Right cardiac atrium (tissue), 5 donors: Measurements from ENCODE around the gene AOPEP. TPM values are rescaled to one million over a fixed set of nuclear protein-coding genes. Genes with fewer than 3 reads are reported as not detected.
A peak's percentile ranks its signal among the peaks of the same experiment; 100 is the strongest.

Experiments
- ATAC-seq, 2 donors: fragments of 200-7000 bp; cut with Tn5 transposase; one replicate each; pipeline versions ENCODE4 v1.8.0 to v1.9.1; 2020; ENCODE audit warnings: moderate library complexity in 2 of 2, mild to moderate bottlenecking in 1 of 2
- DNase-seq, 3 donors: peaks; one replicate each; pipeline ENCODE4 v3.0.0-alpha.2; 2020
- H3K27ac ChIP-seq: one replicate; pipeline ENCODE4 v1.5.1; 2013; ENCODE audit warnings: mild to moderate bottlenecking, low read length, control low read depth, moderate library complexity
- H3K27me3 ChIP-seq: one replicate; pipeline ENCODE4 v1.6.1; 2013; ENCODE audit not compliant: control insufficient read depth, insufficient read depth
- H3K4me1 ChIP-seq: one replicate; pipeline ENCODE4 v1.6.1; 2013; ENCODE audit warnings: low read length; ENCODE audit not compliant: control insufficient read depth, insufficient read depth
- H3K4me3 ChIP-seq: one replicate; pipeline ENCODE4 v1.5.1; 2013; ENCODE audit warnings: low read length, control low read depth
- H3K9me3 ChIP-seq: one replicate; pipeline ENCODE4 v1.6.1; 2013; ENCODE audit warnings: low read length; ENCODE audit not compliant: control insufficient read depth
- WGBS: extraction: QIAGEN DNeasy Blood & Tissue Kit; methylation state at CpG from one replicate; pipeline ENCODE4 v1.1.7; 2013; 5-methylcytosine and 5-hydroxymethylcytosine counted together
- intact Hi-C, 4 donors: fragments of 100-400 bp; cut with DNase I; formaldehyde crosslinking; loops; one replicate each; pipeline versions ENCODE4 v1.11.0 to v1.14.0; 2022 to 2023
- polyA plus RNA-seq: library from polyadenylated mRNA; stranded (reverse); fragments of 200-250 nt; gene quantifications from one replicate; pipeline ENCODE4 v1.2.3, GENCODE V29; 2013
- total RNA-seq, 4 donors: library from RNA; stranded (reverse); fragmentation: NEBNext Ultra II Directional; extraction: Animal tissue kit (Norgen Biotek cat#: 25700); gene quantifications; one replicate each; pipeline ENCODE4 v1.2.1, GENCODE V29; 2021
- donor health status: healthy with polysubstance abuse.
- donor health status: DM: no; HTN: yes; CAD: no.
- donor health status: DM: no; HTN: no; CAD: no.
- donor health status: DM: no; HTN: yes; CAD: no; lungs with severe emphysema.
- donor health status: DM: yes; HTN: yes; CAD: no.

AOPEP gene
- total and polyA plus RNA-seq, 5 donors: 124 to 170 (median 154) TPM

DNA sequence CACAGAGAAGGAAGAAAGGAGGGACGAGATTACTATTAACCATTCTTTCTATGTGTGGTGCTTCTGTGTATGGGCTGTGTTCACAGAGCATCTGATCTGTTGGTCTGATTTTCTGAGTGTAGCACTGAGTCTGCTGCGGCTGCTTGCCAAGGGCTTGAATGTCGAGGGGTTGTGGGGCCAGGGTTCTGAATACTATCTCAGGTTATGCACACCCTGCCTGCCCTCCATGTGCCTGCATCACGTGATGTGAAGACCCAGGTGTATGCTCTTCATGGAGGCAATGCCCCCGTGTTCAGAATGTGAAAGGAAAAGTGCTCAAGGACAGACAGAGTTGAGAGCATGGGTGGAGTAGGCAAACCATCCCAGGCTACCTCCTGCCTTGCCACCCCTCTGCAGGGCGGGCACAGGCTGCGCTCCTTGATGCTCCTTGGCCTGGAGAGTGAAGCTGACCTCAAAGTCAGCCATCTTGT is 336.1 kb downstream of the AOPEP start:
- ATAC-seq (peak in 1 of 2 donors; percentile 29), DNase-seq (no peak)
- Histone ChIP-seq H3K4me3 (no peak overlapping the region), H3K4me1 (peaks cover 31% of the 10 kb centered on the region), H3K27me3 (no peaks in the 10 kb centered on the region), H3K27ac (peak overlapping the region; percentile 32), H3K9me3 (no peaks in the 10 kb centered on the region)
- WGBS: 64% methylated on average over 7 of the region's 7 CpGs
- intact Hi-C loops: no loop called here

GRCh38 chr9:95063300-95063699 is 336.8 kb downstream of the AOPEP start:
- ATAC-seq (no peak), DNase-seq (no peak)
- WGBS: 76% methylated on average over 10 of the region's 10 CpGs
- H3K9me3 ChIP-seq: no peaks in the 10 kb centered on the region
- no peak overlapping the region for H3K4me3 ChIP-seq
- H3K4me1 ChIP-seq: peaks cover 32% of the 10 kb centered on the region
- intact Hi-C loops: no loop called here
- H3K27ac ChIP-seq: peak overlapping the region; percentile 20
- no peaks in the 10 kb centered on the region for H3K27me3 ChIP-seq

DNA sequence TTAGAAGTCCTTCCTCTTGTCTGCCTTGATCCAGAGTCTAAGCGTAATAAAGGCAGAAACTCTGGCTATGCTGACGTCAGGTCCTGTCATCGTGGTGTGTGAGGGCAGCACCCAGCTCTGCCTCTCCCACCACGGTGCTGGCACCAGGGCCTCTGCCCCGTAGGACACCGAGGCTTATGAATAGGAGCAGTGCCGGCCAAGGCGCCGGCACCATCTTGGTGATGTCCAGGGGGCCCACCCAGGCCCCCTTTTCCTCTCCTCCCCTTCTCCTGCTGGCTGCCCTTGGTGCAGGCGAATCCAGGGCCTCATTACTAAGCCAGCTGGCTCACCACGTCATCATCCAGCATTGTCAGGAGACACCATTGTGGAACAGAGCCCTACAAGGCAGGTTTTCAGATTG is 338.7 kb downstream of the AOPEP start:
- peak overlapping the region; percentile 73 for H3K27ac ChIP-seq
- H3K9me3 ChIP-seq: no peaks in the 10 kb centered on the region
- WGBS: 55% methylated on average over 11 of the region's 11 CpGs
- peak in 2 of 3 donors; percentile 59 to 65 for DNase-seq
- intact Hi-C loops: no loop called here
- no peaks in the 10 kb centered on the region for H3K27me3 ChIP-seq
- no peak overlapping the region for H3K4me3 ChIP-seq
- H3K4me1 ChIP-seq: peaks cover 29% of the 10 kb centered on the region
- peak; percentile 42 to 57 for ATAC-seq

DNA sequence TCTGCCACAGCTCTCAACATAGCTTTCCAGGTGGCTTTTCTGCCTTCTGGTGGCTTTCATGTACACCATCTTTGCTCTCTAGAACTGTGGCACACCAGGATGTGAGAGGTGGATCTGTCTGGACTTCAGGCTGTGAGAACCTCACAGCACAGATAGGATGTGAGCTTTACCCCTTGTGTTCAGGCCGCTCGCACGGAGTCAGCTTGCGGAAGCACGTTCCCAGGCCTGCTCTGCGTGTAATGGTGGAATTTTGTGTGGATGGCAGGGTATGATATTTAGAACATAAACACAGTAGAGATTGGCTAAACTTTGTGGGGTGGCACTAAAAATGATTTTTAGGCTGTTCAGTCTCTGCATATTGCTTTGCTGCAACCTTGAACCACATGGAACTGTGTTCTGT is 340.6 kb downstream of the AOPEP start:
- DNase-seq (no peak), ATAC-seq (no peak)
- Histone ChIP-seq H3K27me3 (no peaks in the 10 kb centered on the region), H3K9me3 (no peaks in the 10 kb centered on the region), H3K27ac (peak overlapping the region; percentile 45), H3K4me1 (peaks cover 32% of the 10 kb centered on the region), H3K4me3 (no peak overlapping the region)
- 79% methylated on average over 6 of the region's 6 CpGs for WGBS
- intact Hi-C loops: no loop called here

GRCh38 chr9:95067897-95068296 is 341.4 kb downstream of the AOPEP start:
- intact Hi-C loops: no loop called here
- DNase-seq: no peak
- H3K9me3 ChIP-seq: no peaks in the 10 kb centered on the region
- no peak overlapping the region for H3K4me3 ChIP-seq
- no peak for ATAC-seq
- no peaks in the 10 kb centered on the region for H3K27me3 ChIP-seq
- WGBS: 41% methylated on average over 2 of the region's 2 CpGs
- peaks cover 28% of the 10 kb centered on the region for H3K4me1 ChIP-seq
- H3K27ac ChIP-seq: no peak overlapping the region

- H3K27me3 ChIP-seq: no peaks in the 10 kb centered on the region
- ATAC-seq: peak in 1 of 2 donors; percentile 10
- DNase-seq: no peak
- no peak overlapping the region for H3K4me3 ChIP-seq
- peaks cover 23% of the 10 kb centered on the region for H3K4me1 ChIP-seq
- 51% methylated on average over 8 of the region's 8 CpGs for WGBS
- intact Hi-C loops: no loop called here
- no peaks in the 10 kb centered on the region for H3K9me3 ChIP-seq
- peak overlapping the region; percentile 11 for H3K27ac ChIP-seq
Observed at GRCh38 chr9:95070549-95071021, 344.1 kb downstream of the AOPEP start.

DNA sequence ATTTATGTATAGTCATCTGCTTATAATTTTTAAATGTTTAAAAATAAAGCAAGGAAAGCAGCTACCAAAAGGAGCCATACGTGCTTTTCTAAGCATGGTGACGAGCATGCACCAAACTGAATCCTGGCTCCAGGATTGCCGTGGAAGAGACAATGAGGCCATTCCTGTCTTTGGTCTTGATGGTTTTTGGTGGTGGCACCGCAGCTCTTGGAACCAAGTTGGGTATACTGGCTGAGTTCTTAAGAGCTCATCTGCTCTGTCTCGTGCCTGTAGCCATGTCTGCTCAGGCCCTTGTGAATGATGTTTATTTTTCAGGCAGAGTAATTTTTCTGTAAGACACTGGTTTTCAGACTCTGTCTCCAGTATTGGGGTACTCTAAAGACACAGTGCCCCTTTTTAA is 345.0 kb downstream of the AOPEP start:
- intact Hi-C loops: no loop called here
- Histone ChIP-seq H3K27ac (no peak overlapping the region), H3K9me3 (no peaks in the 10 kb centered on the region), H3K4me3 (no peak overlapping the region), H3K4me1 (peaks cover 26% of the 10 kb centered on the region), H3K27me3 (no peaks in the 10 kb centered on the region)
- 70% methylated on average over 5 of the region's 5 CpGs for WGBS
- ATAC-seq (no peak), DNase-seq (no peak)

- Histone ChIP-seq H3K27ac (no peak overlapping the region), H3K27me3 (no peaks in the 10 kb centered on the region), H3K9me3 (no peaks in the 10 kb centered on the region), H3K4me3 (no peak overlapping the region), H3K4me1 (peaks cover 28% of the 10 kb centered on the region)
- 76% methylated on average over 5 of the region's 5 CpGs for WGBS
- DNase-seq: no peak
- ATAC-seq: no peak
- intact Hi-C loops: loop anchor here in 1 of 4 donors (2.0 kb wide), 1 partner anchor 13 kb away; no protein-coding TSS in a partner anchor
Observed at GRCh38 chr9:95071925-95072324, 345.4 kb downstream of the AOPEP start.

GRCh38 chr9:95073042-95073607 is 346.6 kb downstream of the AOPEP start:
- Histone ChIP-seq H3K4me1 (peaks cover 28% of the 10 kb centered on the region), H3K27me3 (no peaks in the 10 kb centered on the region), H3K4me3 (no peak overlapping the region), H3K9me3 (no peaks in the 10 kb centered on the region), H3K27ac (peak overlapping the region; percentile 35)
- intact Hi-C loops: loop anchor here in 1 of 4 donors (2.0 kb wide), 1 partner anchor 14 kb away; no protein-coding TSS in a partner anchor
- 88% methylated on average over 18 of the region's 18 CpGs for WGBS
- DNase-seq: no peak
- ATAC-seq: peak in 1 of 2 donors; percentile 15

GRCh38 chr9:95073918-95074317 is 347.4 kb downstream of the AOPEP start:
- WGBS: 80% methylated on average over 5 of the region's 5 CpGs
- no peaks in the 10 kb centered on the region for H3K27me3 ChIP-seq
- intact Hi-C loops: loop anchor here in 1 of 4 donors (2.0 kb wide), 1 partner anchor 15 kb away; no protein-coding TSS in a partner anchor
- no peak overlapping the region for H3K27ac ChIP-seq
- no peak overlapping the region for H3K4me3 ChIP-seq
- H3K4me1 ChIP-seq: peaks cover 29% of the 10 kb centered on the region
- no peaks in the 10 kb centered on the region for H3K9me3 ChIP-seq
- no peak for DNase-seq
- no peak for ATAC-seq

- Histone ChIP-seq H3K27ac (no peak overlapping the region), H3K4me3 (no peak overlapping the region), H3K9me3 (no peaks in the 10 kb centered on the region), H3K27me3 (no peaks in the 10 kb centered on the region), H3K4me1 (peaks cover 27% of the 10 kb centered on the region)
- intact Hi-C loops: no loop called here
- no peak for DNase-seq
- 70% methylated on average over 9 of the region's 9 CpGs for WGBS
- no peak for ATAC-seq
Observed at GRCh38 chr9:95074632-95075031, 348.1 kb downstream of the AOPEP start.
